Common myeloid progenitor, CD34-positive (primary cell): ENCODE results near the gene HDGFL3.
A peak's percentile ranks its signal among the peaks of the same experiment; 100 is the strongest.
"Not testable (repeated sequence)": the region's sequence is repeated elsewhere in the genome, so short reads cannot be mapped to it uniquely, and the experiment has no call there.

Source experiments
- CTCF ChIA-PET: fragments of 350-600 bp; sonication (Branson Sonifier 250); formaldehyde crosslinking; loops from one replicate; lab custom pipeline; 2021; ENCODE audit warnings: antibody characterized with exemption; lab: Charles Lee
- POLR2A ChIA-PET: fragments of 350-600 bp; sonication (Branson Sonifier 250); formaldehyde crosslinking; loops from one replicate; lab custom pipeline; 2021; ENCODE audit warnings: antibody characterized with exemption; lab: Charles Lee
- DNase-seq, 3 donors: peaks; one replicate each; pipeline versions ENCODE4 v3.0.0 to v3.0.0-alpha.2; 2013
- H3K27ac ChIP-seq, 2 experiments: 1 replicate in 1 of 2; 2 replicates in 1 of 2; pipeline ENCODE4 v1.7.0; 2013; ENCODE audit warnings: inconsistent platforms in 2 of 2, low read length in 2 of 2, mild to moderate bottlenecking in 2 of 2, low read depth in 1 of 2, moderate library complexity in 1 of 2; ENCODE audit not compliant: severe bottlenecking in 2 of 2, insufficient read depth in 1 of 2, poor library complexity in 1 of 2
- H3K27me3 ChIP-seq, 5 experiments: replicated peaks in 2 of 5; 1 replicate in 3 of 5; 2 replicates in 2 of 5; pipeline versions ENCODE4 v1.6.1 to v1.7.0; 2013; ENCODE audit warnings: low read length in 4 of 5, mild to moderate bottlenecking in 2 of 5, moderate library complexity in 2 of 5, inconsistent platforms in 1 of 5; ENCODE audit not compliant: insufficient read depth in 5 of 5, control insufficient read depth in 4 of 5
- H3K36me3 ChIP-seq, 4 experiments: 1 replicate in 2 of 4; 2 replicates in 2 of 4; pipeline versions ENCODE4 v1.6.1 to v1.7.0; 2013; ENCODE audit warnings: low read length in 3 of 4, control low read depth in 1 of 4, mild to moderate bottlenecking in 1 of 4; ENCODE audit not compliant: control insufficient read depth in 4 of 4, insufficient read depth in 4 of 4
- H3K4me1 ChIP-seq, 4 experiments: 1 replicate in 3 of 4; 2 replicates in 1 of 4; pipeline versions ENCODE4 v1.6.1 to v1.7.1; 2013; ENCODE audit warnings: low read length in 3 of 4, mild to moderate bottlenecking in 3 of 4, control low read depth in 1 of 4, inconsistent platforms in 1 of 4, moderate library complexity in 1 of 4; ENCODE audit not compliant: control insufficient read depth in 4 of 4, insufficient read depth in 4 of 4; ENCODE audit errors: control extremely low read depth in 1 of 4
- H3K4me3 ChIP-seq, 7 experiments: 1 replicate in 4 of 7; 2 replicates in 3 of 7; pipeline versions ENCODE4 v1.5.1 to v1.7.0; 2013; ENCODE audit warnings: mild to moderate bottlenecking in 7 of 7, low read length in 6 of 7, moderate library complexity in 6 of 7, inconsistent platforms in 2 of 7, low read depth in 2 of 7, control low read depth in 1 of 7; ENCODE audit not compliant: insufficient read depth in 4 of 7, control insufficient read depth in 1 of 7; ENCODE audit errors: extremely low read depth in 1 of 7
- H3K9me3 ChIP-seq, 5 experiments: 1 replicate in 4 of 5; 2 replicates in 1 of 5; pipeline versions ENCODE4 v1.6.1 to v1.7.1; 2013; ENCODE audit warnings: low read length in 4 of 5, mild to moderate bottlenecking in 2 of 5, inconsistent platforms in 1 of 5, low read depth in 1 of 5, moderate library complexity in 1 of 5; ENCODE audit not compliant: control insufficient read depth in 4 of 5, insufficient read depth in 2 of 5; ENCODE audit errors: control extremely low read depth in 1 of 5
- WGBS: methylation state at CpG from one replicate; pipeline ENCODE4 v1.1.5; 2013; ENCODE audit not compliant: insufficient coverage; 5-methylcytosine and 5-hydroxymethylcytosine counted together

The HDGFL3 gene

GRCh38 chr15:83100097-83100646, 107.5 kb downstream of the HDGFL3 start:
- 7% methylated on average over 2 of the region's 2 CpGs for WGBS
- Histone ChIP-seq H3K4me3 (no peak overlapping the region), H3K9me3 (peaks cover 0 to 4% (median 2%) of the 10 kb centered on the region in 5 experiments), H3K36me3 (no peaks in the 10 kb centered on the region), H3K27ac (no peak overlapping the region), H3K27me3 (no peaks in the 10 kb centered on the region), H3K4me1 (peaks cover 2 to 13% (median 8%) of the 10 kb centered on the region in 4 experiments)
- peak in 2 of 3 donors; percentile 37 to 64 for DNase-seq
- POLR2A ChIA-PET: interaction anchor here (1.0 kb wide), 1 partner anchor 8 kb away, joined by 4 read pairs; no protein-coding TSS in a partner anchor
- CTCF ChIA-PET: interaction anchor here (0.7 to 2.1 kb wide), 2 partner anchors 14 to 926 kb away, joined by 3 to 4 read pairs; no protein-coding TSS in a partner anchor

- Histone ChIP-seq H3K9me3 (peaks cover 0 to 4% (median 2%) of the 10 kb centered on the region in 5 experiments), H3K27me3 (no peaks in the 10 kb centered on the region), H3K4me3 (no peak overlapping the region), H3K4me1 (peaks cover 2 to 13% (median 8%) of the 10 kb centered on the region in 4 experiments), H3K27ac (no peak overlapping the region), H3K36me3 (no peaks in the 10 kb centered on the region)
- ChIA-PET CTCF (no interaction called here), POLR2A (no interaction called here)
- 92% methylated on average over 2 of the region's 2 CpGs for WGBS
- peak in 2 of 3 donors; percentile 37 to 57 for DNase-seq
Observed at GRCh38 chr15:83099290-83099689, 108.3 kb downstream of the HDGFL3 start.

- Histone ChIP-seq H3K36me3 (no peaks in the 10 kb centered on the region), H3K4me1 (peaks cover 3 to 19% (median 12%) of the 10 kb centered on the region in 4 experiments), H3K4me3 (no peak overlapping the region), H3K9me3 (peaks cover 0 to 4% (median 2%) of the 10 kb centered on the region in 5 experiments), H3K27me3 (no peaks in the 10 kb centered on the region), H3K27ac (no peak overlapping the region)
- no peak for DNase-seq
- POLR2A ChIA-PET: no interaction called here
- CTCF ChIA-PET: interaction anchor here (0.5 to 1.7 kb wide), 2 partner anchors 11 to 27 kb away, joined by 3 to 5 read pairs; no protein-coding TSS in a partner anchor
Observed at GRCh38 chr15:83098079-83098478, 109.5 kb downstream of the HDGFL3 start.

GRCh38 chr15:83094583-83094982, 113.0 kb downstream of the HDGFL3 start:
- peaks cover 0 to 4% (median 2%) of the 10 kb centered on the region in 5 experiments for H3K9me3 ChIP-seq
- H3K4me3 ChIP-seq: no peak overlapping the region
- H3K4me1 ChIP-seq: peaks cover 7 to 25% (median 17%) of the 10 kb centered on the region in 4 experiments
- H3K36me3 ChIP-seq: no peaks in the 10 kb centered on the region
- H3K27ac ChIP-seq: no peak overlapping the region
- H3K27me3 ChIP-seq: no peaks in the 10 kb centered on the region
- DNase-seq: no peak
- ChIA-PET POLR2A (no interaction called here), CTCF (interaction anchor here (0.7 to 1.5 kb wide), 2 partner anchors 12 to 14 kb away, joined by 4 to 5 read pairs; partner anchors contain the start of gene TM6SF1)
- 98% methylated on average over 5 of the region's 5 CpGs for WGBS

GRCh38 chr15:83092309-83092976, 115.2 kb downstream of the HDGFL3 start:
- peak overlapping the region; percentile 49 to 79 for H3K27ac ChIP-seq
- H3K36me3 ChIP-seq: no peaks in the 10 kb centered on the region
- POLR2A ChIA-PET: interaction anchor here (0.6 to 1.2 kb wide), 3 partner anchors 16 to 115 kb away, joined by 3 to 4 read pairs (median 3); partner anchors contain the start of gene HDGFL3
- no peaks in the 10 kb centered on the region for H3K9me3 ChIP-seq
- WGBS: 0% methylated on average over 2 of the region's 4 CpGs
- CTCF ChIA-PET: interaction anchor here (1.0 to 1.3 kb wide), 2 partner anchors 13 to 23 kb away, joined by 3 to 4 read pairs; no protein-coding TSS in a partner anchor
- H3K27me3 ChIP-seq: no peaks in the 10 kb centered on the region
- DNase-seq: peak; percentile 92 to 97 (median 95)
- peak overlapping the region in 3 of 7 experiments; percentile 3 to 26 (median 16) for H3K4me3 ChIP-seq
- H3K4me1 ChIP-seq: peaks cover 7 to 22% (median 15%) of the 10 kb centered on the region in 4 experiments

- ChIA-PET POLR2A (interaction anchor here (1.0 to 1.2 kb wide), 2 partner anchors 17 to 116 kb away, joined by 3 to 4 read pairs; partner anchors contain the start of gene HDGFL3), CTCF (interaction anchor here (1.0 to 1.3 kb wide), 2 partner anchors 14 to 22 kb away, joined by 3 to 4 read pairs; no protein-coding TSS in a partner anchor)
- not testable (repeated sequence) for DNase-seq, H3K36me3 ChIP-seq, H3K9me3 ChIP-seq, H3K27me3 ChIP-seq
- Histone ChIP-seq H3K4me1 (peaks cover 7 to 22% (median 15%) of the 10 kb centered on the region in 4 experiments), H3K4me3 (peak overlapping the region in 3 of 7 experiments; percentile 3 to 26 (median 16)), H3K27ac (peak overlapping the region; percentile 49 to 79)
- no CpG with 5 or more reads among the region's 3 CpGs for WGBS
Observed at GRCh38 chr15:83091965-83092308, 115.7 kb downstream of the HDGFL3 start.
